ENCODE data around the gene WDFY4.

- TF ChIP-seq CTCF (IDR thresholded peaks at IDR 0.05) = no peak
- no peak for TF ChIP-seq POLR2AphosphoS5 (IDR thresholded peaks at IDR 0.05)
Observed at GRCh38 chr10:48833674-48834073, 149.0 kb downstream of the WDFY4 start.
